Stimulated activated CD4-positive, alpha-beta T cell treated with anti-CD3 and anti-CD28 coated beads, TNF-alpha, amount 100 ng/mL, for 48 hours (primary cell): ENCODE results near the gene STIM1.
"Not testable (repeated sequence)": the region's sequence is repeated elsewhere in the genome, so short reads cannot be mapped to it uniquely, and the experiment has no call there.

Source experiments
- DNase-seq, 3 donors: peaks; one replicate each; pipeline ENCODE4 v3.0.0-alpha.2; 2020; ENCODE audit warnings: low read depth in 3 of 3

Gene STIM1

GRCh38 chr11:4111834-4112233, 256.4 kb downstream of the STIM1 start:
- DNase-seq = no peak

GRCh38 chr11:4115128-4115527, 259.7 kb downstream of the STIM1 start:
- DNase-seq = no peak

GRCh38 chr11:4118107-4118506, 262.6 kb downstream of the STIM1 start:
- no peak for DNase-seq

DNA sequence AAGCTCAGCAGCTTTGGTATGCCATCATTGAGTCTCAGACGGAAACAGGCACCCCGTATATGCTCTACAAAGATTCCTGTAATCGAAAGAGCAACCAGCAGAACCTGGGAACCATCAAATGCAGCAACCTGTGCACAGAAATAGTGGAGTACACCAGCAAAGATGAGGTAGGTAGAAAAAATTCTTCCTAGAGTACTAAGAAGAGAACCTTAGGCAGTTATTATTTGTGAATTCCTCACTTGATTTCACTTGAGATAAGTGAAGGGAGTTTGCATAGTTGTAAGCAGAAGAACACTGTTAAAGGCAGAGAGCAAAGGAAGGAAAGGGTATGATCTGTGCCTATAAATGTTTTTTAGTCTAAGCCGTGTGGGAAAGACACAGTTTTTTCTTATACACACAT, 267.8 kb downstream of the STIM1 start:
- no peak for DNase-seq

GRCh38 chr11:4125141-4125540, 269.7 kb downstream of the STIM1 start:
- no peak for DNase-seq

DNA sequence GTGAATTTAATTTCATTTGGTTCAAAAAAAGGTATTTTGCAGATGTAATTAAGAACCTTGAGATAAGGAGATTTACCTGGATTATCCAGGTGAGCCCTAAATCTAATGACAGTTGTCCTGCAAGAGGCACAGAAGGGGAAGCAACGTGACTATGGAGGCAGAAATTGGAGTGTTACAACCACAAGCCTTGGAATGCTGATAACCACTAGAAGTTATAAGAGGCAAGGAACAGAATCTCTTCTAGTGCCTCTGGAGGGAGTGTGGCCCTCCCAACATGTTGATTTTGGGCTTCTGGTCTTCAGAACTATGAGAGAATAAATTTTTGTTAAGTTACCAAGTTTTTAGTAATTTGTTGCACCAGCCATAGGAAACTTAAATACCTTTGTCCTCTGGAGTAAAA, 271.9 kb downstream of the STIM1 start:
- no peak for DNase-seq

GRCh38 chr11:4130219-4130618, 274.8 kb downstream of the STIM1 start:
- not testable (repeated sequence) for DNase-seq

- DNase-seq = no peak
These were observed 279.3 kb downstream of the STIM1 start for GRCh38 chr11:4134806-4135205.

GRCh38 chr11:4138497-4138896, 283.0 kb downstream of the STIM1 start:
- no peak for DNase-seq

- no peak for DNase-seq
These were observed 284.7 kb downstream of the STIM1 start for GRCh38 chr11:4140067-4140636.
